NCI-H2196 (cell line): ENCODE data around the gene PBRM1.
"Not testable (repeated sequence)": the region's sequence is repeated elsewhere in the genome, so short reads cannot be mapped to it uniquely, and the experiment has no call there.

ENCODE experiments used
- DNase-seq: peaks from one replicate; lab custom pipeline; 2025; ENCODE audit not compliant: unreplicated experiment; lab: John Stamatoyannopoulos, UW

Gene PBRM1

GRCh38 chr3:52704611-52705437 lies 19.1 kb upstream of the PBRM1 start:
- DNase-seq: no peak

GRCh38 chr3:52703341-52703740 lies 17.6 kb upstream of the PBRM1 start:
- no peak for DNase-seq

GRCh38 chr3:52697632-52697965 lies 11.9 kb upstream of the PBRM1 start:
- DNase-seq: no peak

- no peak for DNase-seq
These were observed 11.3 kb upstream of the PBRM1 start for GRCh38 chr3:52696830-52697631.

GRCh38 chr3:52695798-52696671 lies 10.3 kb upstream of the PBRM1 start:
- DNase-seq: no peak

- no peak for DNase-seq
These were observed 8.9 kb upstream of the PBRM1 start for GRCh38 chr3:52694528-52695189.

- no peak for DNase-seq
These were observed 7.4 kb upstream of the PBRM1 start for GRCh38 chr3:52693071-52693470.

- no peak for DNase-seq
These were observed 4.8 kb upstream of the PBRM1 start for GRCh38 chr3:52690560-52690959.

- DNase-seq: no peak
These were observed 3.4 kb upstream of the PBRM1 start for GRCh38 chr3:52689151-52689550.

GRCh38 chr3:52688266-52688665 lies 2.6 kb upstream of the PBRM1 start:
- DNase-seq: no peak

GRCh38 chr3:52685285-52685708 lies 416 bp downstream of the PBRM1 start:
- peak; percentile 69 for DNase-seq

GRCh38 chr3:52684184-52684583 lies 1.5 kb downstream of the PBRM1 start:
- DNase-seq: no peak

GRCh38 chr3:52683611-52684010 lies 2.1 kb downstream of the PBRM1 start:
- DNase-seq: no peak

GRCh38 chr3:52682016-52682415 lies 3.7 kb downstream of the PBRM1 start:
- peak; percentile 6 for DNase-seq

GRCh38 chr3:52681596-52681995 lies 4.1 kb downstream of the PBRM1 start:
- no peak for DNase-seq

GRCh38 chr3:52679811-52680210 lies 5.9 kb downstream of the PBRM1 start:
- DNase-seq: no peak

- no peak for DNase-seq
These were observed 6.5 kb downstream of the PBRM1 start for GRCh38 chr3:52679199-52679538.

- DNase-seq: no peak
These were observed 7.2 kb downstream of the PBRM1 start for GRCh38 chr3:52678265-52679198.

- not testable (repeated sequence) for DNase-seq
These were observed 9.5 kb downstream of the PBRM1 start for GRCh38 chr3:52676201-52676600.

GRCh38 chr3:52671676-52672075 lies 14.0 kb downstream of the PBRM1 start:
- no peak for DNase-seq
